CD14-positive monocyte (primary cell): ENCODE data around the gene DNAH14. TPM values are rescaled to one million over a fixed set of nuclear protein-coding genes. Genes with fewer than 3 reads are reported as not detected.

Source experiments
- DNase-seq, 3 donors: peaks; one replicate each; pipeline ENCODE4 v3.0.0-alpha.2; 2011 to 2022
- H2AFZ ChIP-seq: 2 replicates; pipeline ENCODE4 v1.6.0; 2012; ENCODE audit warnings: mild to moderate bottlenecking, low read depth, low read length, inconsistent platforms; ENCODE audit not compliant: insufficient read depth, poor library complexity, severe bottlenecking
- H3K27ac ChIP-seq, 2 donors: 1 replicate in 1 of 2; 2 replicates in 1 of 2; pipeline ENCODE4 v1.5.1; 2012 to 2013; ENCODE audit warnings: low read length in 2 of 2, control low read depth in 1 of 2, inconsistent platforms in 1 of 2, low read depth in 1 of 2, mild to moderate bottlenecking in 1 of 2
- H3K27me3 ChIP-seq, 2 donors: one replicate each; pipeline versions ENCODE4 v1.6.0 to v1.6.1; 2011 to 2013; ENCODE audit warnings: low read length in 2 of 2; ENCODE audit not compliant: control insufficient read depth in 2 of 2, insufficient read depth in 2 of 2
- H3K36me3 ChIP-seq, 2 donors: replicated peaks in 1 of 2; 1 replicate in 1 of 2; 2 replicates in 1 of 2; pipeline versions ENCODE4 v1.5.1 to v1.6.1; 2012 to 2013; ENCODE audit warnings: low read length in 2 of 2, control low read depth in 1 of 2, inconsistent platforms in 1 of 2, mild to moderate bottlenecking in 1 of 2; ENCODE audit not compliant: insufficient read depth in 2 of 2, control insufficient read depth in 1 of 2
- H3K4me1 ChIP-seq, 2 donors: 1 replicate in 1 of 2; 2 replicates in 1 of 2; pipeline versions ENCODE4 v1.5.1 to v1.6.1; 2012 to 2013; ENCODE audit warnings: low read length in 2 of 2, control low read depth in 1 of 2, inconsistent platforms in 1 of 2, mild to moderate bottlenecking in 1 of 2, moderate library complexity in 1 of 2; ENCODE audit not compliant: insufficient read depth in 2 of 2, control insufficient read depth in 1 of 2
- H3K4me2 ChIP-seq: replicated peaks from 2 replicates; pipeline ENCODE3; 2012; ENCODE audit warnings: low read length, moderate library complexity, mild to moderate bottlenecking; ENCODE audit not compliant: poor library complexity, severe bottlenecking; ENCODE audit errors: extremely low read depth
- H3K4me3 ChIP-seq, 3 experiments: fragments of 200-600 bp in 1 of 3; sonication (generic) in 1 of 3; replicated peaks in 1 of 3; 1 replicate in 2 of 3; 2 replicates in 1 of 3; pipeline ENCODE4 v1.5.1; 2011 to 2013; ENCODE audit warnings: low read length in 3 of 3, mild to moderate bottlenecking in 3 of 3, control low read depth in 2 of 3, low read depth in 2 of 3, inconsistent platforms in 1 of 3, moderate library complexity in 1 of 3
- H3K79me2 ChIP-seq: 2 replicates; pipeline ENCODE4 v1.6.0; 2012; ENCODE audit warnings: mild to moderate bottlenecking, control low read depth, inconsistent platforms, low read length, moderate library complexity; ENCODE audit not compliant: insufficient read depth
- H3K9ac ChIP-seq: 2 replicates; pipeline ENCODE4 v1.6.0; 2017; ENCODE audit warnings: low read length, mild to moderate bottlenecking; ENCODE audit not compliant: insufficient read depth, poor library complexity, severe bottlenecking
- H3K9me3 ChIP-seq, 2 donors: replicated peaks in 1 of 2; 1 replicate in 1 of 2; 2 replicates in 1 of 2; pipeline versions ENCODE4 v1.5.1 to v1.6.1; 2012 to 2013; ENCODE audit warnings: low read length in 2 of 2, control low read depth in 1 of 2; ENCODE audit not compliant: control insufficient read depth in 1 of 2, insufficient read depth in 1 of 2
- H4K20me1 ChIP-seq: 2 replicates; pipeline ENCODE4 v1.6.0; 2012; ENCODE audit warnings: mild to moderate bottlenecking, low read length, control low read depth, moderate library complexity; ENCODE audit not compliant: insufficient read depth
- H3K27ac Mint-ChIP-seq, 7 donors: one replicate each; pipeline ENCODE4 v1.8.0; 2020; ENCODE audit warnings: mild to moderate bottlenecking in 7 of 7, mixed read lengths in 7 of 7, moderate library complexity in 6 of 7, inconsistent platforms in 2 of 7
- H3K27me3 Mint-ChIP-seq, 3 donors: one replicate each; pipeline ENCODE4 v1.8.0; 2021 to 2022; ENCODE audit warnings: low read depth in 3 of 3, mild to moderate bottlenecking in 3 of 3, mixed read lengths in 3 of 3, moderate library complexity in 3 of 3, inconsistent platforms in 1 of 3
- H3K36me3 Mint-ChIP-seq, 2 donors: one replicate each; pipeline ENCODE4 v1.8.0; 2020; ENCODE audit warnings: mixed read lengths in 2 of 2, inconsistent platforms in 1 of 2, mild to moderate bottlenecking in 1 of 2
- H3K4me1 Mint-ChIP-seq: one replicate; pipeline ENCODE4 v1.8.0; 2020; ENCODE audit warnings: mild to moderate bottlenecking, mixed read lengths
- H3K4me3 Mint-ChIP-seq, 2 donors: one replicate each; pipeline ENCODE4 v1.8.0; 2020; ENCODE audit warnings: mild to moderate bottlenecking in 2 of 2, mixed read lengths in 2 of 2, moderate library complexity in 1 of 2
- H3K9me3 Mint-ChIP-seq, 7 donors: one replicate each; pipeline ENCODE4 v1.8.0; 2020 to 2022; ENCODE audit warnings: mixed read lengths in 7 of 7, mild to moderate bottlenecking in 6 of 7, moderate library complexity in 6 of 7, inconsistent platforms in 2 of 7
- WGBS: methylation state at CpG from one replicate; pipeline ENCODE4 v1.1.5; 2013; ENCODE audit warnings: missing lambda C conversion rate; ENCODE audit not compliant: insufficient coverage; 5-methylcytosine and 5-hydroxymethylcytosine counted together
- intact Hi-C, 2 donors: fragments of 100-400 bp; cut with micrococcal nuclease; formaldehyde crosslinking; loops; one replicate each; pipeline versions ENCODE4 v1.15.0 to v1.15.1; 2023
- polyA plus RNA-seq, 3 donors: library from polyadenylated mRNA; depleted of rRNA in 1 of 3; unstranded in 2 of 3; stranded (reverse) in 1 of 3; fragments of 300-500 nt in 2 of 3; fragments of >200 nt in 1 of 3; fragmentation: Illumina TruSeq in 2 of 3; gene quantifications; 1 replicate in 2 of 3; 2 replicates in 1 of 3; pipeline ENCODE4 v1.2.3, GENCODE V29; 2012 to 2021
- TF ChIP-seq, protein P1 (sequence below): fragments of 200-600 bp; IDR thresholded peaks from one replicate; pipeline ENCODE4 v1.8.0; 2022; ENCODE audit warnings: antibody characterized with exemption, mild to moderate bottlenecking

The DNAH14 gene
- polyA plus RNA-seq, 3 donors, result 0.83 TPM; not detected in 2

DNA sequence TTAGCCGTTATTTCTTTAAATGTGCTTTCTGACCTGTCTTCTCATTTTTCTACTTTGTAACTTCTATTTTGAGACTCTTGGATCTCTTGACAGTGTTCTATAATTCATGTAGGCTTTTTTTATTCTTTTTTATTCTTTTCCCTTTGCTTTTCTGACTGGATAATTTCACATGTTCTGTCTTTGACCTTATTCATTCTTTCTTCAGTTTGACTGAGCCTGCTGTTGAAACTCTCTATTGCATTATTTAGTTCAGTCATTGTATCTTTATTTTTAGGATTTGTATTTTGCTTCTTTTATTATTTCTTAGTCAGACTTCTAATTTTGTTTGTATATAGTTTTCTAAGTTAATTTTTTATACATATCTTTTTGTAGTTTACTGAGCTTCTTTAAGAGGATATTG lies 66.1 kb downstream of the DNAH14 start:
- no peak overlapping the region for H3K27ac Mint-ChIP-seq
- intact Hi-C loops, result no loop called here
- Histone ChIP-seq H3K4me1 (no peaks in the 10 kb centered on the region), H3K9ac (no peak overlapping the region), H3K27me3 (no peaks in the 10 kb centered on the region), H4K20me1 (no peaks in the 10 kb centered on the region), H3K27ac (no peak overlapping the region), H3K36me3 (no peaks in the 10 kb centered on the region), H2AFZ (no peak overlapping the region), H3K79me2 (no peaks in the 10 kb centered on the region), H3K9me3 (peaks cover 12 to 15% of the 10 kb centered on the region in 2 donors), H3K4me2 (no peak overlapping the region), H3K4me3 (no peak overlapping the region)
- no peaks in the 10 kb centered on the region for H3K4me1 Mint-ChIP-seq
- TF ChIP-seq, protein P1, sequence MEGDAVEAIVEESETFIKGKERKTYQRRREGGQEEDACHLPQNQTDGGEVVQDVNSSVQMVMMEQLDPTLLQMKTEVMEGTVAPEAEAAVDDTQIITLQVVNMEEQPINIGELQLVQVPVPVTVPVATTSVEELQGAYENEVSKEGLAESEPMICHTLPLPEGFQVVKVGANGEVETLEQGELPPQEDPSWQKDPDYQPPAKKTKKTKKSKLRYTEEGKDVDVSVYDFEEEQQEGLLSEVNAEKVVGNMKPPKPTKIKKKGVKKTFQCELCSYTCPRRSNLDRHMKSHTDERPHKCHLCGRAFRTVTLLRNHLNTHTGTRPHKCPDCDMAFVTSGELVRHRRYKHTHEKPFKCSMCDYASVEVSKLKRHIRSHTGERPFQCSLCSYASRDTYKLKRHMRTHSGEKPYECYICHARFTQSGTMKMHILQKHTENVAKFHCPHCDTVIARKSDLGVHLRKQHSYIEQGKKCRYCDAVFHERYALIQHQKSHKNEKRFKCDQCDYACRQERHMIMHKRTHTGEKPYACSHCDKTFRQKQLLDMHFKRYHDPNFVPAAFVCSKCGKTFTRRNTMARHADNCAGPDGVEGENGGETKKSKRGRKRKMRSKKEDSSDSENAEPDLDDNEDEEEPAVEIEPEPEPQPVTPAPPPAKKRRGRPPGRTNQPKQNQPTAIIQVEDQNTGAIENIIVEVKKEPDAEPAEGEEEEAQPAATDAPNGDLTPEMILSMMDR, result no peak
- no CpG with 5 or more reads among the region's 1 CpG for WGBS
- H3K27me3 Mint-ChIP-seq, result peaks cover 0 to 2% (median 1%) of the 10 kb centered on the region in 3 donors
- H3K4me3 Mint-ChIP-seq, result no peak overlapping the region
- H3K9me3 Mint-ChIP-seq, result peaks cover 9 to 22% (median 12%) of the 10 kb centered on the region in 7 donors
- no peak for DNase-seq
- H3K36me3 Mint-ChIP-seq, result peaks cover 0 to 2% of the 10 kb centered on the region in 2 donors

DNA sequence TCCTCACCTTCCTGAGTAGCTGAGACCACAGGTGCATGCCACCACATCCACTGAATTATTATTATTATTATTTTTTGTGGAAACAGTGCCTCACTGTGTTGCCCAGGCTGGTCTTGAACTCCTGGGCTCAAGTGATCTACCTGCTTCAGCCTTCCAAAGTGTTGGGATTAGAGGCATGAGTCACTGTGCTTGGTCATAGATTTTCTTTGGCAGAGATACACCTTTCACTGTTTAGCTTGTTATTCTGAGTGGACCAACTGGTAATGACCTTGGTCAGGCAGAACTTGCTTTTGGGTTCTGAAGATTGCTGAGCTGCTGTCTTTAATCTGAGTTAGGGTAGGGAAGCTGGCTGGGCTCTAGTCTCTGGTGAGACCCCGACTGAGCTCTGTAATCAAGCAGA lies 66.8 kb downstream of the DNAH14 start:
- H3K9me3 ChIP-seq, result peaks cover 12 to 15% of the 10 kb centered on the region in 2 donors
- H3K9me3 Mint-ChIP-seq, result peaks cover 10 to 25% (median 15%) of the 10 kb centered on the region in 7 donors

More for the DNA sequence above, 66.8 kb downstream of the DNAH14 start:
- Histone ChIP-seq H3K4me1 (no peaks in the 10 kb centered on the region), H3K9ac (no peak overlapping the region), H3K36me3 (no peaks in the 10 kb centered on the region), H3K4me3 (no peak overlapping the region), H3K4me2 (no peak overlapping the region), H3K27me3 (no peaks in the 10 kb centered on the region), H4K20me1 (no peaks in the 10 kb centered on the region), H3K27ac (no peak overlapping the region), H2AFZ (no peak overlapping the region), H3K79me2 (no peaks in the 10 kb centered on the region)
- Mint-ChIP-seq H3K36me3 (peaks cover 0 to 2% of the 10 kb centered on the region in 2 donors), H3K4me3 (no peak overlapping the region), H3K27me3 (peaks cover 0 to 2% (median 1%) of the 10 kb centered on the region in 3 donors), H3K4me1 (no peaks in the 10 kb centered on the region), H3K27ac (no peak overlapping the region)
- DNase-seq, result no peak
- intact Hi-C loops, result no loop called here
- WGBS, result no CpG with 5 or more reads among the region's 1 CpG
- TF ChIP-seq, protein P1, result no peak
